Stimulated activated CD4-positive, alpha-beta T cell treated with anti-CD3 and anti-CD28 coated beads, Interleukin-15, amount 100 ng/mL, for 24 hours (primary cell): ENCODE measurements around the gene CARTPT.

ENCODE experiments used
- DNase-seq: peaks from one replicate; pipeline ENCODE4 v3.0.0-alpha.2; 2020

Gene CARTPT

GRCh38 chr5:71719063-71719964 is at the start of gene CARTPT:
Gene CARTPT, plus strand, starts transcription at chr5:71719275. Its CDS starts 19 bp downstream, at chr5:71719294.
- no peak for DNase-seq

GRCh38 chr5:71677977-71678376 is 41.1 kb upstream of the CARTPT start:
- no peak for DNase-seq

- DNase-seq: no peak
These were observed 39.4 kb upstream of the CARTPT start for GRCh38 chr5:71679714-71680113.

GRCh38 chr5:71680510-71680909 is 38.6 kb upstream of the CARTPT start:
- no peak for DNase-seq

- no peak for DNase-seq
These were observed 37.8 kb upstream of the CARTPT start for GRCh38 chr5:71681296-71681695.

- no peak for DNase-seq
These were observed 34.8 kb upstream of the CARTPT start for GRCh38 chr5:71684309-71684708.

GRCh38 chr5:71693828-71694427 is 25.1 kb upstream of the CARTPT start:
- DNase-seq: no peak

GRCh38 chr5:71695071-71695470 is 24.0 kb upstream of the CARTPT start:
- DNase-seq: no peak

- DNase-seq: no peak
These were observed 23.5 kb upstream of the CARTPT start for GRCh38 chr5:71695595-71695994.

- no peak for DNase-seq
These were observed 21.1 kb upstream of the CARTPT start for GRCh38 chr5:71697967-71698366.

GRCh38 chr5:71699233-71699632 is 19.8 kb upstream of the CARTPT start:
- DNase-seq: no peak

GRCh38 chr5:71699751-71700150 is 19.3 kb upstream of the CARTPT start:
- DNase-seq: no peak

GRCh38 chr5:71700803-71701202 is 18.3 kb upstream of the CARTPT start:
- DNase-seq: no peak

- DNase-seq: peak; percentile 12
These were observed 17.7 kb upstream of the CARTPT start for GRCh38 chr5:71701407-71701806.

- DNase-seq: no peak
These were observed 15.1 kb upstream of the CARTPT start for GRCh38 chr5:71703941-71704340.

- no peak for DNase-seq
These were observed 13.7 kb upstream of the CARTPT start for GRCh38 chr5:71705421-71705820.

- DNase-seq: no peak
These were observed 12.2 kb upstream of the CARTPT start for GRCh38 chr5:71706906-71707305.

- no peak for DNase-seq
These were observed 7.5 kb upstream of the CARTPT start for GRCh38 chr5:71711610-71712009.

- no peak for DNase-seq
These were observed 4.2 kb upstream of the CARTPT start for GRCh38 chr5:71714911-71715310.

- DNase-seq: no peak
These were observed 8.9 kb downstream of the CARTPT start for GRCh38 chr5:71727978-71728377.

GRCh38 chr5:71731015-71731414 is 11.9 kb downstream of the CARTPT start:
- DNase-seq: no peak

GRCh38 chr5:71732011-71732410 is 12.9 kb downstream of the CARTPT start:
- no peak for DNase-seq

- no peak for DNase-seq
These were observed 15.1 kb downstream of the CARTPT start for GRCh38 chr5:71734141-71734540.

- no peak for DNase-seq
These were observed 19.0 kb downstream of the CARTPT start for GRCh38 chr5:71737931-71738539.
